Measurements from ENCODE around the gene IRX4. TPM values are rescaled to one million over a fixed set of nuclear protein-coding genes. Genes with fewer than 3 reads are reported as not detected.

The IRX4 gene
- total RNA-seq, 2 donors from 2014 or later = not detected

DNA sequence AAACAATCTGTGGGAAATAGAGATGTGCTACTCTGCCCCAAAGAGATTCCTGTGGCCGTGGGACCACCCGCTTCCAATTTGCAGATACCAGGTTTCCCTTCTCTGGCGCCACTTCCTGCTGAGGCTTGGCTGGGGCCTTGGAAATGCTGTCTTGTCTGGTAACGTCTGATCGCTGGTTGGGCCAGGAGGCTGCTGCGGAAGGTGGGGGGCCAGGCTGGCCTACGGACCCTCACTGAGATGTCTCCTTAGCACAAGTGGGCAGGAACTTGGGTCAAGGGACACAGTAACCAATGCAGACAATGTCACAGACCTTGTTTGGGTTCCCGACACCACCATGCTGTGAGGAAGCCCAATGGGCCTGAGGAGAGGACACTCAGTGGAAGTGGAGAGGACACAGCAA lies 31.7 kb upstream of the IRX4 start:
- WGBS, 2 donors = 76 to 85% methylated on average over 5 to 8 of the region's 8 CpGs
- Histone ChIP-seq H3K27me3 (no peaks in the 10 kb centered on the region), H3K9me3 (peaks cover 0 to 4% (median 0%) of the 10 kb centered on the region in 3 donors), H3K36me3 (replicated peaks in 1 of 2; ENCODE audit: insufficient read depth in 1 of 2, low read depth in 2 of 2) (no peaks in the 10 kb centered on the region), H3K27ac (no peak overlapping the region), H3K4me3 (no peak overlapping the region), H3K4me1 (no peaks in the 10 kb centered on the region)
- TF ChIP-seq POLR2A (IDR thresholded peaks at IDR 0.05) (no peak), CTCF (IDR thresholded peaks at IDR 0.05) (no peak)
- ATAC-seq (no peak), DNase-seq (no peak)
- intact Hi-C loops (cut with DNase I) = no loop called here

DNA sequence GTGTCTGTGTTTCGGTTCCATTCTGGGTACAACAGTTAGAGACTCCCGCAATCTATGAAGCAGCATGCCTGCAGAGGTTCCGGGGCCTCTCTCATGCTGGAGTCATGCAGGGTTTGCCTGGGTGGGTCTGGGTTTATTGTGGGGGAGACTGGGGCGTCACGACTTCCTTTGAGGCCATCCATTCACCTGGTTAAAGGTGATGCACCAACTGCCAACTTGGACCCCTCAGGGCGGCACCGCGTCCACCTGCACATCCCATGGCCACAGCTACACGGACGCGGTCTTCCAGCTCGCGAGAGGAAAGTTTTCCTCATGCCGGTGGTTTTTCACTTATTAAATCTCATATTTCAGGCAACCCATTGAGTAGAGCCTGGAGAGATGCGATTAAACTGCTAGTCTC lies 30.9 kb upstream of the IRX4 start:
- TF ChIP-seq POLR2A (IDR thresholded peaks at IDR 0.05) (no peak), CTCF (IDR thresholded peaks at IDR 0.05) (no peak)
- H3K4me3 ChIP-seq = no peak overlapping the region
- intact Hi-C loops (cut with DNase I) = no loop called here
- no peaks in the 10 kb centered on the region for H3K36me3 ChIP-seq (replicated peaks in 1 of 2; ENCODE audit: insufficient read depth in 1 of 2, low read depth in 2 of 2)
- H3K27me3 ChIP-seq = no peaks in the 10 kb centered on the region
- WGBS, 2 donors = 86% methylated on average over 15 of the region's 15 CpGs
- no peak overlapping the region for H3K27ac ChIP-seq
- H3K9me3 ChIP-seq = peaks cover 0 to 4% (median 0%) of the 10 kb centered on the region in 3 donors
- H3K4me1 ChIP-seq = no peaks in the 10 kb centered on the region
- ATAC-seq (no peak), DNase-seq (no peak)

DNA sequence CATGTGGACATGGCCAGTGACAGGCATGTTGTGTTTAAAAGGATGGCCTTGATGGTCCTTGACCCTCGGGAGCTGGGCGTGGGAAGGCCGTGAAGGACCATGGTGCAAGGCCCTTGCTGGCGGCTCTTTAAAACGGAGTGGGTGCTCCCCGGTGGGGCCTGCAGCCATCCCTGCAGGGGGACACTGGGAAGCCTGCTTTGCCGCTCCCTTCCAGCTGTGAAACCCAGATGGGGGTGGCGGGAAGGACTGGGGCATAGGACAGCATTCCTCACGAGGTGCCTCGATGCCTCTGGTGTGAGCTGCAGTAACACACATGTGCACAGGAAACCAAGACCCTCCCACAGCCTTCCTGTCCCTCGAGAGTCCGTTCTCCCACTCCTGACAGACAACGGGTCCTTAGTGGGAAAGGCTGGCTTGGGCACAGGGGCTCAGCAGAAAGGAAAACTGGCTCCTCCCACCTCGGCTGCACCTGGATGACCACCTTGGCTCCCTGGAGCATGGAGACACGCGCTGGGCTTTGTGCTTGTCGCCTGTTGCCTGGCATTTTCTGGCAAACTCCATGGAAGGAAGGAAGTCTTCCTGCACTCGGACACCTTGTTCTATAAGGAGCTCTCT lies 30.3 kb upstream of the IRX4 start:
- no peak for DNase-seq
- Histone ChIP-seq H3K27me3 (no peaks in the 10 kb centered on the region), H3K4me1 (no peaks in the 10 kb centered on the region), H3K36me3 (replicated peaks in 1 of 2; ENCODE audit: insufficient read depth in 1 of 2, low read depth in 2 of 2) (no peaks in the 10 kb centered on the region), H3K27ac (no peak overlapping the region), H3K9me3 (peaks cover 0 to 4% (median 0%) of the 10 kb centered on the region in 3 donors), H3K4me3 (no peak overlapping the region)
- ATAC-seq = no peak
- intact Hi-C loops (cut with DNase I) = no loop called here
- WGBS, 2 donors = 68 to 71% methylated on average over 17 to 18 of the region's 18 CpGs
- no peak for TF ChIP-seq CTCF (IDR thresholded peaks at IDR 0.05)
- TF ChIP-seq POLR2A (IDR thresholded peaks at IDR 0.05) = no peak

- Histone ChIP-seq H3K27me3 (no peaks in the 10 kb centered on the region), H3K4me1 (no peaks in the 10 kb centered on the region), H3K36me3 (replicated peaks in 1 of 2; ENCODE audit: insufficient read depth in 1 of 2, low read depth in 2 of 2) (no peaks in the 10 kb centered on the region), H3K4me3 (no peak overlapping the region), H3K27ac (no peak overlapping the region), H3K9me3 (peaks cover 0 to 4% (median 0%) of the 10 kb centered on the region in 3 donors)
- 82% methylated on average over 21 to 26 of the region's 26 CpGs for WGBS, 2 donors
- intact Hi-C loops (cut with DNase I) = no loop called here
- ATAC-seq (no peak), DNase-seq (no peak)
- TF ChIP-seq CTCF (IDR thresholded peaks at IDR 0.05) (no peak), POLR2A (IDR thresholded peaks at IDR 0.05) (no peak)
Observed at GRCh38 chr5:1911773-1912235, 29.1 kb upstream of the IRX4 start.
